Fibroblast of lung (primary cell): ENCODE data around the gene MIPOL1.

Experiments
- CTCF ChIP-seq, 2 donors: IDR thresholded peaks in 1 of 2; conservative IDR thresholded peaks in 1 of 2; 1 replicate in 1 of 2; 2 replicates in 1 of 2; pipeline ENCODE4 v1.5.1; 2011 to 2012; ENCODE audit warnings: low read length in 2 of 2, control low read depth in 1 of 2, inconsistent platforms in 1 of 2, low read depth in 1 of 2, mild to moderate bottlenecking in 1 of 2
- EZH2 ChIP-seq: IDR thresholded peaks from 2 replicates; pipeline ENCODE4 v1.5.1; 2012; ENCODE audit warnings: low read length, control low read depth, mild to moderate bottlenecking; ENCODE audit errors: missing control alignments

- TF ChIP-seq CTCF (conservative IDR thresholded peaks at IDR 0.05 in 1 of 2, IDR thresholded peaks at IDR 0.05 in 1 of 2; ENCODE audit: low read depth in 1 of 2, low read length in 2 of 2): no peak
- TF ChIP-seq EZH2: no peak
These were observed 215.3 kb downstream of the MIPOL1 start for GRCh38 chr14:37413050-37413449.
